ENCODE data around the gene DHRS2.

DHRS2 gene

DNA sequence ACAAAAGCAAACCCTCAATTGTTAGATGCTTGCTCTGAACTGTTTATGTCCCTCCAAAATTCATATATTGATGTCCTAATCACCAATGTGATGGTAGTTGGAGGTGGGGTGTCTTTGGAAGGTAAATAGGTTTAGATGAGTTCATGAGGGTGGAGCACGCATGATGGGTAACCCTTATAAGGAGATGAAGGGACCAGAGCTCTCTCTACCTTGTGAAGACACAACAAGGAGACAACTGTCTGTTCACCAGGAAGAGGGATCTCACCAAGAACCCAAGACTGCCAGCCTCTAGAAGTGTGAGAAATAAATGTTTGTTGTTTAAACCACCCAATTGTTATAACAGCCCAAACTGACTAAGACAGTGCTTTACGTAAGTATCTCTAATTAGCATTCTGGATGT lies 27.0 kb downstream of the DHRS2 start:
- DNase-seq (ENCODE audit: low read depth): no peak
- TF ChIP-seq, protein P1, sequence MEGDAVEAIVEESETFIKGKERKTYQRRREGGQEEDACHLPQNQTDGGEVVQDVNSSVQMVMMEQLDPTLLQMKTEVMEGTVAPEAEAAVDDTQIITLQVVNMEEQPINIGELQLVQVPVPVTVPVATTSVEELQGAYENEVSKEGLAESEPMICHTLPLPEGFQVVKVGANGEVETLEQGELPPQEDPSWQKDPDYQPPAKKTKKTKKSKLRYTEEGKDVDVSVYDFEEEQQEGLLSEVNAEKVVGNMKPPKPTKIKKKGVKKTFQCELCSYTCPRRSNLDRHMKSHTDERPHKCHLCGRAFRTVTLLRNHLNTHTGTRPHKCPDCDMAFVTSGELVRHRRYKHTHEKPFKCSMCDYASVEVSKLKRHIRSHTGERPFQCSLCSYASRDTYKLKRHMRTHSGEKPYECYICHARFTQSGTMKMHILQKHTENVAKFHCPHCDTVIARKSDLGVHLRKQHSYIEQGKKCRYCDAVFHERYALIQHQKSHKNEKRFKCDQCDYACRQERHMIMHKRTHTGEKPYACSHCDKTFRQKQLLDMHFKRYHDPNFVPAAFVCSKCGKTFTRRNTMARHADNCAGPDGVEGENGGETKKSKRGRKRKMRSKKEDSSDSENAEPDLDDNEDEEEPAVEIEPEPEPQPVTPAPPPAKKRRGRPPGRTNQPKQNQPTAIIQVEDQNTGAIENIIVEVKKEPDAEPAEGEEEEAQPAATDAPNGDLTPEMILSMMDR (IDR thresholded peaks at IDR 0.05; ENCODE audit: low read length, missing control alignments): no peak
- no peak overlapping the region for H3K4me3 ChIP-seq (replicated peaks; ENCODE audit: low read depth, low read length)

DNA sequence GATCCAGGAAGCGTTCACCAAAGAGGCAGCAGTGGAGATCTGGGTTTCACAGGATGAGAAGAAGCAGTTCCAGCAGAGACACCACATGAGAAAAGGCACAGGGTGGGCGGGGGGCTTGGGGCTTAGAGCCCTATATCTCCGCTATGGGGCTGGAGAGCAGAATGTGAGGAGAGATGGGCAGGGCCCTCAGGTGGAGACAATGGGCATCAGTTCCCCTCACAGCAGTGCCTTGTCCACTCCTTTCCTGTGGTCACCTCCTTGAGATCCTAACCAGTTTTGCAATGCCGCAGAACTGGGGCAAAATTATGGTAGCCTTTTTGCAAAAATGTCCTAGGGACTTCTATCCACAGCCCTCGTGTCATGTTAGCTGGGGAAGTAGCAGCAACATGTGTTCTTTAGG lies 27.5 kb downstream of the DHRS2 start:
- no peak for DNase-seq (ENCODE audit: low read depth)
- TF ChIP-seq, protein P1 (IDR thresholded peaks at IDR 0.05; ENCODE audit: low read length, missing control alignments): no peak
- H3K4me3 ChIP-seq (replicated peaks; ENCODE audit: low read depth, low read length): no peak overlapping the region

DNA sequence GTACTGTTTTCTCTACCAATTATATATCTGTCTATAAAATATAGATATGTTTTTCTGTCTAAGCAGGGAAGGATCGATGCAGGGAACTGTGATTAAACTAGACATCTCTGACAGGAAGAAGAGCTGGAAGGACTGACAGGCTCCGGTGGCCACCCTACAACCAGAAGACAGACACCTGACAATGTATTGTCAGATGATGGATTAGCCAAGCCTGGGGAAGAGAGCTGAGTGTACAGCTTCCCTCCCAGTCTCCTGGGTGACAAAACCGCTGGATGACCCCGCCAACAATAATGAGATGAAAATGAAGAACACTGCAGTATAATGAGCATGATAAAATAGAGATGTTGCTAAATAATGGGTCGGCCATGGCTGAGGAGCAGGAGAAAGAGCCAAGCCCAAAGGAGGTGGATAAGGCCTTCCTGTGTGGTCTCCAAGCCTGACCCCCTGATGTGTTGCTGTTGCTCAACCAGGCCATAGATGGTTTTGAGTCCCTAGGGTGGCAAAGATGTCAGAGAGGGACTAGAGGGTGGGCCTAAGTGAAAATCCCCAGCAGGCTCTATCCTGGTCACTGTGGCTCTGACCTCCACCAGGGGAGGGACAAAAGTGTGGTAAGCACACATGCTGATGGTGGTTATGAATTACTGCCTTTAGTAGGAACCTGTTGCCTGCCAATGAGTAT lies 28.2 kb downstream of the DHRS2 start:
- DNase-seq (ENCODE audit: low read depth): no peak
- no peak overlapping the region for H3K4me3 ChIP-seq (replicated peaks; ENCODE audit: low read depth, low read length)
- TF ChIP-seq, protein P1 (IDR thresholded peaks at IDR 0.05; ENCODE audit: low read length, missing control alignments): no peak

DNA sequence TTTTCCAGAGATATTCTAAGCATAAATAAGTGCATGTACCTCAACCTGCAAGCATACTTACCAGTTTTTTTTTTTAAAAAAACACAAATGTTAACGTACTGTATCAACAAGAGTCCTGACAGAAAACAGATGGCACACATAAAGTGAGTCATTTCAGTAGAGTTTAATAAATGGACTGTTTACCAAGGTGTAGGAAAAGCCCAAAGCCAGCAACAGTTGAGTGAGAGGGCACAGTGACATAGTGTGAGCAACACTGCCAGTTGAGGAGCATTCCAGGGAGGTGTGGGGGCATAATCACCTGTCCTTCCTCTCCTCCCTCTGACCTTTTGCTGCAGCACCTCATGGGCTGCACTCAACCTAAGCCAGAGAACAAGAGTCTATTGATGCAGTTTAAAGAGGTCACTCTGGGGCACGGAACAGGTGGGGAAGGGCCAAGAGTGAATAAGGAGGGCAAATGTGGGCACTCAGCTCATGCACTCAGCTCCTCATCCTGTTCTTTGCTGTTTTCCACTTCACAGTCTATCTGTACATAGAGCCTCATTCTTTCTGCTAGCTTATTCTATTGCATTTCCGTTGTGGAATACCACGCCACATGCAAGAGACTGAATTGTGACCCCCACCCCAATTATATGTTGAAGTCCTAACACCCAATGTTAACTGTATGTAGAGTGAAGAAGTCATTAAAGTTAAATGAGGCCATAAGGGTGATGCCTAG lies 29.3 kb downstream of the DHRS2 start:
- no peak overlapping the region for H3K4me3 ChIP-seq (replicated peaks; ENCODE audit: low read depth, low read length)
- no peak for DNase-seq (ENCODE audit: low read depth)
- TF ChIP-seq, protein P1 (IDR thresholded peaks at IDR 0.05; ENCODE audit: low read length, missing control alignments): no peak

DNA sequence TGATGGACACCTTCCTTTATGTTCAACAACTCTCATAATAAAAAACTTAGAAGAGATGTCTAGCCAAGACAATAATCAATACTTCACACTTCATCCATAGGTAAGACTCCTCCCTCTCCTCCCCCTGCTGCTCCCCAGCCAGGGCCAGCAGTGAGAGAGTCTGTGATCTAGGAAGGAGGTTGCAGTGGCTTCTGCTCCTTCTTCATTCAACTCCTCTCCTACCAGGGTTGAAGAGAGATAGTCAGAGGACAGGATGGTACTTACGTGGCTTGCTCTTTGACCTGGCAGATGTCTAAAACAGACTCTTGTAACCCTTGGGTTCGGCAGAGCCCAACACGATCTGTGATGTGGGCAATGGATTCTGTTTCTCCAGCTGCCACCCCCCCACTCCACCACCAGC lies 31.0 kb downstream of the DHRS2 start:
- no peak overlapping the region for H3K4me3 ChIP-seq (replicated peaks; ENCODE audit: low read depth, low read length)
- TF ChIP-seq, protein P1 (IDR thresholded peaks at IDR 0.05; ENCODE audit: low read length, missing control alignments): no peak
- DNase-seq (ENCODE audit: low read depth): no peak

DNA sequence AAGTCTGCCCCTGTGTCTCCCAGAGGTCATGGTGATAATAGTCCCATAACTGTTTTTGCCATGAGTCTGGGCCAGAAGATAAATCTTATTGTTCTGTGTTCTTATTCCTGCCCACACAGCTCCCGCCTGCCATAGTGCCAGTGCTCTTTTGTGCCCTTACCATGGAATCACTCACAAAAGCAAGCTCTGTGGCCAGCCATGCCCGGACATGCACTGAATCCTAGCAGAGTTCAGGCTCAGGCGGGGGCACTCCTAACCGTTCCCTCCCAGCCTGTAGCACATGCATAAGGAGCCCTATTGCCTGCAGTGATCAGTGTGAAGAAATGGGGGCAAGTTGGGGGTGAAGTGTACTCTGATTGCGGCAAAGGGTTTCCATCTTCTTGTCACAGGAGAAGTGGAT lies 33.3 kb downstream of the DHRS2 start:
- TF ChIP-seq, protein P1 (IDR thresholded peaks at IDR 0.05; ENCODE audit: low read length, missing control alignments): no peak
- no peak overlapping the region for H3K4me3 ChIP-seq (replicated peaks; ENCODE audit: low read depth, low read length)
- DNase-seq (ENCODE audit: low read depth): no peak
